Left ventricle myocardium superior (tissue), 1 donor: ENCODE results near the gene SIGLEC5. TPM values are rescaled to one million over a fixed set of nuclear protein-coding genes. Genes with fewer than 3 reads are reported as not detected.
A peak's percentile ranks its signal among the peaks of the same experiment; 100 is the strongest.
"Not testable (repeated sequence)": the region's sequence is repeated elsewhere in the genome, so short reads cannot be mapped to it uniquely, and the experiment has no call there.

ENCODE experiments used
- ATAC-seq: fragments of 200-7000 bp; cut with Tn5 transposase; one replicate; pipeline ENCODE4 v1.9.1; 2020; ENCODE audit warnings: mild to moderate bottlenecking, moderate library complexity
- DNase-seq: peaks from one replicate; pipeline ENCODE4 v3.0.0-alpha.2; 2020
- intact Hi-C: fragments of 100-400 bp; cut with micrococcal nuclease; formaldehyde crosslinking; loops from one replicate; pipeline ENCODE4 v1.11.0; 2022
- long read RNA-seq: library from polyadenylated mRNA; unstranded; transcript quantifications from one replicate; pipeline ENCODE4 v2.0.0, GENCODE V29; 2021
- total RNA-seq: library from RNA; stranded (reverse); fragmentation: NEBNext Ultra II Directional; extraction: Animal tissue kit (Norgen Biotek cat#: 25700); gene quantifications from one replicate; pipeline ENCODE4 v1.2.1, GENCODE V29; 2021
- donor health status: DM: no; HTN: yes; CAD: no; lungs with severe emphysema.

SIGLEC5 gene, protein sequence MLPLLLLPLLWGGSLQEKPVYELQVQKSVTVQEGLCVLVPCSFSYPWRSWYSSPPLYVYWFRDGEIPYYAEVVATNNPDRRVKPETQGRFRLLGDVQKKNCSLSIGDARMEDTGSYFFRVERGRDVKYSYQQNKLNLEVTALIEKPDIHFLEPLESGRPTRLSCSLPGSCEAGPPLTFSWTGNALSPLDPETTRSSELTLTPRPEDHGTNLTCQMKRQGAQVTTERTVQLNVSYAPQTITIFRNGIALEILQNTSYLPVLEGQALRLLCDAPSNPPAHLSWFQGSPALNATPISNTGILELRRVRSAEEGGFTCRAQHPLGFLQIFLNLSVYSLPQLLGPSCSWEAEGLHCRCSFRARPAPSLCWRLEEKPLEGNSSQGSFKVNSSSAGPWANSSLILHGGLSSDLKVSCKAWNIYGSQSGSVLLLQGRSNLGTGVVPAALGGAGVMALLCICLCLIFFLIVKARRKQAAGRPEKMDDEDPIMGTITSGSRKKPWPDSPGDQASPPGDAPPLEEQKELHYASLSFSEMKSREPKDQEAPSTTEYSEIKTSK
- 0.84 TPM for total RNA-seq
- long read RNA-seq, result 0 reads

DNA sequence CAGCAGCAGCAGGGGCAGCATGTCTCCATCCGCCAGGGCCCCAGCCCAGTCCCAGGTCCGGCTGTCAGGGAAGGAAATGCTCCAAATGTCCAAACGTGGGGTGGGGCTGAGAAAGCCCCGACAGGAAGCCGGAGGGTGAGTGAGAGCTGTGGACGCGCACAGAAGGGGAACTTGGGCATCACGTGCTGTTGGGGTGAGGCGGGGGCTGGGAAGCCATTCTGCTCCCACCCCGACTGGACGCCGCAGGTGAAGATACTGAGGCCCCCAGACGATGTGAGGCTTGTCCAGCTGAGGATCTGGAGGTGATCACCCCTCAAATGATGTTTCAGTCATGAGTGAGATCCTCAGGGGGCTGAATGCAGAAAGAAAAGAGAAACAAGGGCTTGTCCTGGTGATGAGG, at the start of gene SIGLEC5:
Gene SIGLEC5, minus strand, starts transcription at position 87 of the 400 bp plus-strand sequence. Its CDS starts 66 bp downstream, at position 21.
- intact Hi-C loops, result not testable (repeated sequence)
- ATAC-seq, result peak; percentile 45

DNA sequence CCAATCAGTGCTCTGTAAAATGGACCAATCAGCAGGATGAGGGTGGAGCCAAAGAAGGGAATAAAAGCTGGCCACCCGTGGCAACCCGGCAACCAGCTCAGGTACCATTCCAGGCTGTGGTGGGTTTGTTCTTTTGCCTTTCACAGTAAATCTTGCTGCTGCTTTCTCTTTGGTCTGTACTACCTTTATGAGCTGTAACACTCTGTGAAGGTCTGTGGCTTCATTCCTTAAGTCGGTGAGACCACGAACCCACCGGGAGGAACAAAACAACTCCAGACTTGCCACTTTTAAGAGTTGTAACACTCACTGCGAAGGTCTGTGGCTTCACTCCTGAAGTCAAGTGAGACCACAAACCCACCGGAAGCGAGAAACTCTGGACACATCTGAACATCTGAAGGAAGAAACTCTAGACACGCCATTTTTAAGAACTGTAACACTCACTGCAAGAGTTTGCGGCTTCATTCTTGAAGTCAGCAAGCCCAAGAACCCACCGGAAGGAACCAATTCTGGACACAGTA, 46.4 kb upstream of the SIGLEC5 start:
- DNase-seq (no peak), ATAC-seq (no peak)
- intact Hi-C loops, result no loop called here

More for the DNA sequence above, at the start of gene SIGLEC5:
- DNase-seq, result not testable (repeated sequence)

DNA sequence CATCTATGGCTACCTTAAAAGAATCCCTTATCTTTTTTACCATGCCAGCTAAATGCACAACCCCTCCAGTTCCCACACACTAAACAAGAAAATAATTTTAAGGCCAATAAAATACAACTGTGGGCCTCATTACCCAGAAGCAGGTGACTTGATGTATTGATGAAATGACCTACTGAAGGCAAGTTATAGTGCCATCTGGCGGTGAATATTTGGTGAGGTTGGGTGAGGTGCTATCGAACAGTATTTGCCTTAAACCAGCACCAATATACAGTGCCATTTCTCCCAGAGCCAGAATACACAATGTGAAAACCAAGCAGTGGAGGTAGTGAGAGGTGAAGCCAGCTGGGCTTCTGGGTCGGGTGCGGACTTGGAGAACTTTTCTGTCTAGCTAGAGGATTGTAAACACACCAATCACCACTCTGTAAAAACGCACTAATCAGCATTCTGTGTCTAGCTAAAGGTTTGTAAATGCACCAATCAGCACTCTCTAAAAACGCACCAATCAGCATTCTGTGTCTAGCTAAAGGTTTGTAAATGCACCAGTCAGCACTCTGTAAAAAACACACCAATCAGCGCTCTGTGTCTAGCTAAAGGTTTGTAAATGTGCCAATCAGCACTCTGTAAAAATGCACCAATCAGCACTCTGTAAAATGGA, 45.8 kb upstream of the SIGLEC5 start:
- intact Hi-C loops, DNase-seq, ATAC-seq: not testable (repeated sequence)

DNA sequence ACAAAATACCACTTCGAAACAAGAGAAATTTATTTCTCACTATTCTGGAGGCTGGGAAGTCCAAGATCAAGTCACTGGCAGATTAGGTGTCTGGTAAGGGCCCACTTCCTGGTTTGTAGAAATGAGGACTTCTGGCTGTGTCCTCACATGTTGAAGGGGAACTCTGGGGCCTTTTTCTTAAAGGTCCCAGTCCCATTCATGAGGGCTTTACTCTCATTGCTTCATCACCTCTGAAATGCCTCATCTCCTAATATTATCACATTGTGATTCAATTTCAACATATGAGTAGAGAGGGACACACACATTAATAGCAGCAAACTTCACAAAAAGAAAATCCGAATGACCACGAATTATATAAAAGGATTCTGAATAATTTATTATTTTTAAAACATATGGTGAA, 38.0 kb upstream of the SIGLEC5 start:
- ATAC-seq (no peak), DNase-seq (no peak)
- intact Hi-C loops, result no loop called here

DNA sequence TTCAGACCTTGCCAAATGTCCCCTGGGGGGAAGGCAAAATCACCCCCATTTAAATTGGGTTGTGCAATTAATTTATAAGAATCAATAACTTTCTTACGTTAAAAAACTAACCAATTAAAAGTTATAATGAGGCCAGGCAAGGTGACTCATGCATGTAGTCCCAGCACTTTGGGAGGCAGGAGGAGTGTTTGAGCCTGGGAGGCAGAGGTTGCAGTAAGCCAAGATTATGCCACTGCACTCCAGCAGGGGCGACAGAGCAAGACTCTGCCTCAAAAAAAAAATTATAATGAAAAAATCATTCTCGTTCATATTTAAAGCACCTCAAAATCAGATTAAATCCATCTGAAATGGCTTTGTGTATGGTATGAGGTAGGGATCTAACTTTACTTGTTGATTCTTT, 34.8 kb upstream of the SIGLEC5 start:
- no peak for DNase-seq
- intact Hi-C loops, result no loop called here

DNA sequence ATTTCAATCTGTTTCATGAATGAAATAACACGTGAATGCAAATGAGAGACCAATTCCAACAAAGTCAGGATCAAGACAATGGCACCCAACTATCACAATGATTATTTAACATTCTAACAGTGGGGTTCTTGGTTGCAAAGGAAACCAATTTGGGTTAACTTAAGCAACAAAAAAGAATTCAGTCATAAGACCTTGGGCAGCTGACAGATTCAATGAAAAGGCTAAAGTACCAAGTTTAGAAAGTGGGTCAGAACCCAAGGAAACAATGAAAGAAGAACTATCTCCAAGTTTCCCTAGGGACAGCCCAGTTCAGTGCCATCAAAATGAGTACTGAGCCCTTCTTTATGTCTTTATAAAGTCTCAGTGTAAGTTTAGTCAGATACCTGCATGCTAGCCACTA, 33.9 kb upstream of the SIGLEC5 start:
- intact Hi-C loops, result no loop called here

More for the DNA sequence above, 34.8 kb upstream of the SIGLEC5 start:
- ATAC-seq, result no peak

DNA sequence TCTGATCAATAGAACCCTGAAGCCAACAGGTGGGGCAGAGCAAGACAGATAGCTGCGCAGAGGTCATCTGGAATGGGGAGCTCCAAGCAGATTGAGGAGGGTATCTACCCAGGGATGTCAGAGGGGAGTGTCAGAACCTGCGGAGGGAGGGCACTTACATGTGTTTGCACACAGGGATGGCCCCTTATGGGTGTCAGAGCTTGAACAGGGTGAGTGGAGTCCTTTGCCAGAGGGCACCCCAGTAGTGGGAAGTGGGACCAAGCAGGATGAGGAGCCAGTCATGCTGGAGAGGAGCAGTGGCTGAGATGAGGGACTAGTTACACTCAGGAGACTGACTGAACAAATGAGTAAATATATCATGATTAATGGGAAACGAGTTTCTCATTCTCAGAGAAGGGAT, 33.4 kb upstream of the SIGLEC5 start:
- ATAC-seq, result no peak
- intact Hi-C loops, result no loop called here
- DNase-seq, result no peak

More for the DNA sequence above, 33.9 kb upstream of the SIGLEC5 start:
- DNase-seq (no peak), ATAC-seq (no peak)

DNA sequence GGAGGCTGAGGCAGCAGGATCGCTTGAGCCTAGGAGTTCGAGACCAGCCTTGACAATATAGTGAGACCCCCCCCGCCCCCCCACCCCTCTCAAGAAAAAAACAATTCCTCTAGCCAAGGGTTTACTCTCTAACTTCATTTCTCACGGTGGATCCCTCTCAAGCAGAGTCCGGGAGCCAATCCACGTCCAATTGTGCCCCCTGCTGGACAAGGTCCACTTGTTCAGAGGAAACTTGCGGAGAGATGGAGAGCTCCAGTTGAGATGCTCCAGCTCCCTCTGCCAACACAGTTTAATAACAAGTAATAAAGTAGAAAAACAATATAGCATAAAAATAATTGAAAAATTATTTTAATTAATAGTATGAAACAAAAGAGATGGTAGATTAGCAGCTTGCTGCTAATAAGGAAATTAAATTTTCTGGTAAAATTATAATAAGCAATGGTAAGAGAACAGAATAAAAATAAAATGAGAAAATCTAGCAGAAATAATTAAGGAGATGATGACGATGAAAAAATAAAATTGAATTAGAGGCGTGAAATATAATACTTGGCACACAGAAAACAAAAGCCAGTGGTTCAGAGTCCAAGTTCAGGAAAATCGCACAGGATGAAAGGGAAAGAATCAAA, 30.9 kb upstream of the SIGLEC5 start:
- DNase-seq (peak; percentile 45), ATAC-seq (peak; percentile 51)
- intact Hi-C loops, result no loop called here

DNA sequence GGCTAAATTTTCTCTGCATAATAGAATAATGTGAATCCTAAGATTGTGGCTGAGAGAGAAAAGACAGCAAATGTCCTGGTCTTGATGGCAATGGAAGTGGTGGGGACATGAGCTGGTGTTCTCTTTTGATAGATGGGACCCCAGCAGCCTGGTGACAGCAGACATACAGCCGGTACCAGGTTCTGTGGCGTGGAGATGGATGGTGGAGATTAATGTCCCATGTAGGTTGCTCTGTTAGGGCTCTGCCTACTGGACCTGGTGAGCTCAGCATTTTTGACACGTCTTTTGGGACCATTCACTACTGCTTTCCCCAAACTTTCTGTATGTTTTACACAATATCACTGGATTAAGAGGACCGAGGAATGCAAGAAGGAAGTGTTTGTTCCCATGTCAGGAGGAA, 24.6 kb upstream of the SIGLEC5 start:
- intact Hi-C loops, result loop anchor here (5.0 kb wide), 1 partner anchor 187 kb away; no protein-coding TSS in a partner anchor
- no peak for ATAC-seq

DNA sequence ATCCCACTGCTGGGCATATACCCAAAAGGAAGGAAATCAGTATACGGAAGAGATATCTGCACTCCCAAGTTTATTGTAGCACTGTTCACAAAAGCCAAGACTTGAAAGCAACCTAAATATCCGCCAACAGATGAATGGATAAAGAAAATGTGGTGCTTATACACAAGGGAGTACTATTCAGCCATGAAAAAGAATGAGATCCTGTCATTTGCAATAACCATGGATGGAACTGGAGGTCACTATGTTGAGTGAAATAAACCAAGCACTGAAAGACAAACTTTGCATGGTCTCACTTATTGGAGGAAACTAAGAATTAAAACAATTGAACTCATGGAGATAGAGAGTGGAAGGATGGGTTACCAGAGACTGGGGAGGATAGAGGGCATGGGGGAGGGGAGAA, 23.0 kb upstream of the SIGLEC5 start:
- intact Hi-C loops, result loop anchor here (5.0 kb wide), 1 partner anchor 186 kb away; no protein-coding TSS in a partner anchor
- DNase-seq, result no peak
- ATAC-seq, result no peak

More for the DNA sequence above, 24.6 kb upstream of the SIGLEC5 start:
- DNase-seq, result no peak

DNA sequence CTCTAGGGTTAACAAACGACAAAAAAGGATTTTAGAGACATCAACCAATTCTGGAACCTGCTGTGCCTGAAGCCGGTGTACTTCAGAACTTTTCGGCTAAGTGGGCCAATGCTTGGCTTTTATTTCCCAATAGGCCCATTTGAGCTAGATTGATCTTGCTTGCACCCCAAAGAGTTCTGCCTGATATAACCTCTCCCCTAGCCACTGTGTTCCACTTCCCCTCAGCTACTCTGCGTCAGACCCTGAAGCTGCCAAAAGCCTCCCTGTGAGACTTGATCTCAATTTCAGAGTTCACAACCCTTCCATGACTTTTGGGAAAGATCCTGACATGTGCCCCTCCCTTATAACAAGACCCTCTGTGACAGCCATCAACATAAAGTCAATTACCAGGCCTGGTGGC, 22.1 kb upstream of the SIGLEC5 start:
- ATAC-seq (no peak), DNase-seq (no peak)
- intact Hi-C loops, result loop anchor here (5.0 kb wide), 1 partner anchor 185 kb away; no protein-coding TSS in a partner anchor

DNA sequence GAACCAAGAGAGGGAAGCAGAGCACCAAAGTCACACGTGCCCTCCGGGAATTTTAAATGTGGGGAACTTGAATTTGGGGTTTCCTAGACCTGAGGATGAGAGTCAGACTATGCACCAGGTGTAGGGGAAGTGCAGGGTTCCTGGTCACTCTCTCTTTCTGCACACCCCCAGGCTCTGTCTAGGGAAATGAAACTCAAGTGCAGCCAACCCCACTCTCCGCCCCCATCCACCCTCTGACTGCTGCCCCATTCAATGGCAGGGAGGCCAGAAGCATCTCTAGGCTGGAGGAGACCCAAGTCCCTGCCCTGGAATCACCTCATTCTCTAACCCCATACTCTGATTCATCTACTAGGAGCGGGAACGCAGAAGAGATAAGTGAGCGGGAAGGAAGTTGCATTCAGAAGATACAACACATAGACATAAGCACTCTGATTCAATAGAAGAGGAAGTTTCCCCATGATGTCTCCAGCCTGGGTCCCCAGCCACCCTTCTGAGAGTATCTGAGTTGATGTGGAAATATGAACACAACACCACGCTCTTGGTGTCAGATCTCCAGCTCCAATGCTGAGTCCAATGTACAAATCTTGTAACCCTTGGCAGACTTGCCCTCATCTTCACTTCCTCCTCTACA, 21.1 kb upstream of the SIGLEC5 start:
- ATAC-seq, result peak; percentile 38
- no peak for DNase-seq
- intact Hi-C loops, result loop anchor here (5.0 kb wide), 1 partner anchor 184 kb away; no protein-coding TSS in a partner anchor

DNA sequence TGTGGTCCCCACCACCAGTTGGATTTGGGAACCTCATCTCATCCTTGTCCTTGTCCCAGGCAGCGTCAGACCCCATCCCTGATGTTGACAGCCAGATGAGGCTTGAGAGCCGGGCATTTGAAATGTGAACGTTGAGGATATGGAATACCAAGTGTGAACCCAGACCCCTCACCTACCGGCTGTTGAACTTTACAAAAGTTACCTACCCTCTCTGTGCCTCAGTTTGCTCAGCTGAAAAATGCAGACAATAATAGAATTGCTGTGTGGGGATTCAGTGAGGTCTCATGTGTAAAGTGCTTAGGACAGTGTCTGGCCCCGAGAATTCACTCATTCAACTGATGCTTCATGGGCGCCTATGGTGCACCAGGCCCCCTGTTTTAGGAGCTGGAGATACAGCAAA, 17.1 kb upstream of the SIGLEC5 start:
- DNase-seq (no peak), ATAC-seq (no peak)
- intact Hi-C loops, result no loop called here

DNA sequence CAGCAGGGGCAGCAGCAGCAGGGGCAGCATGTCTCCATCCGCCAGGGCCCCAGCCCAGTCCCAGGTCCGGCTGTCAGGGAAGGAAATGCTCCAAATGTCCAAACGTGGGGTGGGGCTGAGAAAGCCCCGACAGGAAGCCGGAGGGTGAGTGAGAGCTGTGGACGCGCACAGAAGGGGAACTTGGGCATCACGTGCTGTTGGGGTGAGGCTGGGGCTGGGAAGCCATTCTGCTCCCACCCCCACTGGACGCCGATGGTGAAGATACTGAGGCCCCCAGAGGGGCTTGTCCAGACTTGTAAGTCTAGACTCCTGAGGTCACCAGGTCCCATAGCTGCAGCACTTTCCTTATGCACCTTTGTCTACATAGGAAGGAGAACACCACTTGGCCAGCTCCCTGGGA, 16.5 kb upstream of the SIGLEC5 start, which contains the start of gene SIGLEC14:
Gene SIGLEC14, minus strand, starts transcription at position 96 of the 400 bp plus-strand sequence. Its CDS starts 66 bp downstream, at position 30.
- peak; percentile 29 for DNase-seq
- intact Hi-C loops, result not testable (repeated sequence)
- peak; percentile 53 for ATAC-seq

DNA sequence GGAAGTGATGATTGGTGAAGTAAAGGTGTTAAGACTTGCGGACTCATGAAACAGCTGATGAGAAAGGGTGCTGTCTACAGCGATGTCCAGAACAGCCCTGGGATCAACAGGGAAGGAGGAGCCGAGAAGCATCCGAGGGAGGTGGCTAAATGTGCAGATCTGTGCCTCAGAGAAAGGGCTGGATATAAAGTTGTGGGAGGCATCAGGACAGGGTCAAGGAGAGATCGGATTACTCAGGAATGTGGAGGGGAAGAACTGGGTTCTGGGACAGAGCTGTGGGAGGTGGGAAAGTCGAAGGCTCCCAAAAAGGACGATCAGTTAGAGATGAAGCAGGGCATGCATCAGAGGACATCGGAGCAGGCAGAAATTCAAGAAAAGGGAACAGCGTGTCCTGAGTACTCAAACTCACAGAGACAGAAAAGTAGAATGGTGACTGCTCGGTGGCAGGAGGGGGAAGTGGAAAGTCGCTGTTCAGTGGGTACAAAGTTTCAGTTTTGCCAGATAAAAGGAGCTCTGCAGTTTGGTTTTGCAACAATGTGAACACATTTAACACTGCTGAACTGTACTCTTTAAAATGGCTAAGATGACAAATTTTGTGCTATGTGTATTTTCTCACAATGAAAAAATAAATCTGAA, 14.6 kb upstream of the SIGLEC5 start:
- intact Hi-C loops, result no loop called here
- DNase-seq (no peak), ATAC-seq (no peak)

DNA sequence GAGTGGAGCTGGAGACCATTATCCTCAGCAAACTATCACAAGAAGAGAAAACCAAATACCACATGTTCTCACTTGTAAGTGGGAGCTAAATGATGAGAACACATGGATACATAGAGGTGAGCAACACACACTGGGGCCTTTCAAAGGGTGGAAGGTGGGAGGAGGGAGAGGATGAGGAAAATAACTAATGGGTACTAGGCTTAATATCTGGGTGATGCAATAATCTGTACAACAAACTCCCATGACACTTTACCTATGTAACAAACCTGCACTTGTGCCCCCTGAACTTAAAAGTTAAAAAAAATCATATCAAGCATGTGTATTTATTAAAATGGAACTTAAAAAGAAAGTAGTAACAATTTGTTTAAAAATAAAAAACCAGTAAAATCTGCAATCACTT, 11.4 kb upstream of the SIGLEC5 start:
- ATAC-seq (no peak), DNase-seq (no peak)
- intact Hi-C loops, result no loop called here

DNA sequence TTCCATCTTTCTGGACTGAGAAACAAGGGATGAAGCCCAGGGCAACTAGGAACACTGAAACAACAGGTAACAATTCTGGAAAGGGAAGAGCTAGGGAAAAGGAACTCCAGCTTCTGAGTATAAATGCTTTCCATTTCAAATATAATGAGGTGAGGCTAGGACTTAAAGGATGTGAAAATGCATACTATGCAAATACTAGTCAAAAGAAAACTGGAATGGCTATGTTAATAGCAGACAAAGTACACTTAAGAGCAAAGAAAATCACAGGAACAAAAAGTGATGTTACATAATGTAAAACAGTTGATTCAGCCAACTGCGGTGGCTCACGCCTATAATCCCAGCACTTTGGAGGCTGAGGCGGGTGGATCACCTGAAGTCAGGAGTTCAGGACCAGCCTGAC, 10.2 kb upstream of the SIGLEC5 start:
- DNase-seq, result no peak
- ATAC-seq, result no peak
- intact Hi-C loops, result no loop called here

DNA sequence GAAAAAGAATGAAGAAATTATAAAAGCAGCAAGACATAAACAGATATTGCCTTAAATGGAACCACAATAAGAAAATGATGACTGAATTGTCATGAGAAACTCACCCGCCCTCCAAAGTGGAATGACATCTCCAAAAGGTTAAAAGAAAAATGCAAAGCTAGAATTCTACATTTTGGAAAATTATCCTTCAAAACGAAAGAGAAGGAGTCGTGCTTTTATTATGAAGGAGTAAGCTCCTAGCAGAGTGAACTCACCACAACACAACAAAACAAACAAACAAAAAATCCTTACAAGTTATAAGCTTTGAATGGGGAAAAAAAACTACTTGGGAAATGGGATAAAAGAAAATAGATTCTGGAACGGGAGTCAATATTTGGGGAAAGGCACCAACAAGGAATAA, 9.7 kb upstream of the SIGLEC5 start:
- intact Hi-C loops, result no loop called here
- ATAC-seq, result no peak
- DNase-seq, result no peak
